Activated gamma-delta T cell treated with Interleukin-2 at 50 U/mL for 16 hours (primary cell): ENCODE data around the gene DOP1B.
"Not testable (repeated sequence)": the region's sequence is repeated elsewhere in the genome, so short reads cannot be mapped to it uniquely, and the experiment has no call there.

Experiments used
- DNase-seq: peaks from one replicate; pipeline ENCODE4 v3.0.0-alpha.2; 2020

DOP1B gene

GRCh38 chr21:36175771-36176565 is 19.3 kb downstream of the DOP1B start:
- no peak for DNase-seq

GRCh38 chr21:36178349-36178748 is 21.7 kb downstream of the DOP1B start:
- no peak for DNase-seq

- no peak for DNase-seq
Measured at GRCh38 chr21:36179145-36179544, 22.5 kb downstream of the DOP1B start.

GRCh38 chr21:36180963-36181362 is 24.3 kb downstream of the DOP1B start:
- DNase-seq: no peak

- DNase-seq: no peak
Measured at GRCh38 chr21:36183144-36183795, 26.6 kb downstream of the DOP1B start.

- no peak for DNase-seq
Measured at GRCh38 chr21:36184545-36184944, 27.9 kb downstream of the DOP1B start.

DNA sequence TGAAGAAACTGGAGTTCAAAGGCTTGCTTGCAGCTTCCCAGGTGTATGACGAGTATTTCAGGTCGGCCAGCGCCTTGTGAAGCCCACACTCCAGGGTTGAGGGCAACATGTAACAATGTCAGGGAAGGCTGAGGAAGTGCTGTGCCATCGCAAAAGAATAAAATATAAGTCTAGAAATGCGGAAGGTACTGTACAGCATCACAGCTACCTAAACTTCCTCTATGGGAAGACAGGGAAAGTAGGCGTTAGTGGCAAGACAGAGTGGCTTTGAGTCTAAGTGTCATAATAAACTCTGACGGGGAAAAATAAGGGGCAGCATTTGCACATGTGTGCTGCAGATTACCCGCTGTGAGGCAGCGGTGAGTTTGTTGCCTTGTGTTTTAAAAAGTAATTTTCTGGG is 28.9 kb downstream of the DOP1B start:
- DNase-seq: no peak

GRCh38 chr21:36186081-36186480 is 29.5 kb downstream of the DOP1B start:
- no peak for DNase-seq

DNA sequence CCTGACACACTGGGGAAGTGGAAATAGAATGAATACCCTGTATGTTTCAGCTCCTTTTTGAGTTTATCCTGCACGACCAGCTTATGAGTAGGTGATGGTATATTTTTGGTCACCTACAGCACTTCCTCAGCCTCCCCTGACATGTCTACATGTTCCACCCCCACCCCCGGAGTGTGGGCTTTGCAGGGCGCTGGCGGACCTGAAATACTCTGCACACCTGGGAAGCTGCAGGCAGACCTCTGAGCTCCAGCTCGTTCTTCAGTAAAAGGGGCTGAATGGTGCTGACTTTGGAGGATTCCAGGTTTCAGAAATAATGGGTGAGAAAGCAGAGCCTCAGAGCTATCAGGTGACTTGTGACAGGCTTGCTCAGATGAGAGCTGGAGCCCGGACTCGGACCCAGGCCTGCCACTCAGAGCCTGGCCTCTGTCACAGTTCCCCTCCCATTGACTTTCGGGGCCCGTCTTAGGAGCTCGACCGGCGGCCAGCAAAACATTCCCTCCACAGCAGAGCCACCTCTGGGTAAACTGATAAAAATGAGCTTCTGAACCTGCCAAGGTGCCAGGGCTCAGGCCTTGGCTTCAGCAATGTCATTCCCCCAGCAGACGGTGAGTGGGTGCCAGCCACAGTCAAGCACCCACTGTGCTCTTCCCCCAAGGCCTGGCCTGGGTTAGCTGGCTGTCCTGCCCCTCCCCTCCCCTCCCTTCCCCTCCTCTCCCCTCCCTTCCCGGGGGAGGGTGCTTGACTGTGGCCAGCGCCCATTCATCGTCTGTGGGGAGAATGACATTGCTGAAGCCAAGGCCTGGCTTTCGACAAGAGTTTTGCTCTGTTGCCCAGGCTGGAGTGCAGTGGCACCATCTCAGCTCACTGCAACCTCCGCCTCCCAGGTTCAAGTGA is 30.1 kb downstream of the DOP1B start:
- DNase-seq: no peak

DNA sequence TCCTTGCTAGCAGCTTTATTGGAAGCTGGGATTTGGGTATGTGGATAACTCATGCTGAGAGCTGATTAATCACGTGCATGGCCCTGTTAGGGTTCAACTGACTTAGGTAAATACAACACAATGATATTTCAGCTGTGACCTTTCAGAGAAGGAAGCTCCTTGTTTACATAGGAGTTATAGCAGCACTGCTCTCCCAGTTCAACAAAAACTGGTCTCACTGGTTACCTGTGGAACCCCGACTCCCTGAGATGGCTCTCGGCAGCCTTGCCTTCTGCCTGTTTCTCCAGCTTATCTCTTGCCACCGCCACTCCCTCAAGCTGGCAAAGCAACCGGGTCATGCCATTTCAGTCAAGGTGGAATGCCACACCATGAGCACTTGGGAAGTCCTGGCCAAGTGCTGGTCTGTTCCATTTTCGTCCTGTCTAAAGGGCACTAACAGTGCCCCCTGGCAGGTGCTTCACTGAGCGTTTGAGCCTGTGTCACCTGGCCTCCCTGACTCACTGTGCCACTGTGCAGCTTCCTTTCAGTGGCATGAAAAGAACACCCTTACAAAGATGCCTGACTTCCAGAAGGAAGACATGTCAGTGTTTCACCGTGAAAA is 31.6 kb downstream of the DOP1B start:
- no peak for DNase-seq

- no peak for DNase-seq
Measured at GRCh38 chr21:36188937-36189336, 32.3 kb downstream of the DOP1B start.

DNA sequence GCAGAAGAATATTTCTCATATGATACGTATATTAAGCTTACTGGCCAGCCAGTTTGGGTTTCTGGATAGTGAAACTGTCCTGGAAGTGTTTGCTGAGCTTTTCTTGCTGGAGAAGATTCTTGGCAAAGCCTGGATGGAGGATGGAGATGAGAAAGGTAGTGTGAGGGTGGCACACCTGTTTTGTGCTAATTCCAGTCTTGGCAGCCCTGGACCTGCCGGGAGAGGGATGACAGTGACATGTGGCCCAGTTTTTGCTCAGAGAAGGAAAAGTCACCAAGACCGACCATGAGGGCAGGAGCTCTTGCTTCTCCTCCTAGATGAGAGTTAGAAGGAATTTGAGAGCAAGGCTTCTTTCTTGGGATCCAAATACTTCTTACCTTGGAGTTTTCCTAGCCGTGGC is 34.1 kb downstream of the DOP1B start:
- DNase-seq: no peak

GRCh38 chr21:36193200-36193599 is 36.6 kb downstream of the DOP1B start:
- DNase-seq: no peak

DNA sequence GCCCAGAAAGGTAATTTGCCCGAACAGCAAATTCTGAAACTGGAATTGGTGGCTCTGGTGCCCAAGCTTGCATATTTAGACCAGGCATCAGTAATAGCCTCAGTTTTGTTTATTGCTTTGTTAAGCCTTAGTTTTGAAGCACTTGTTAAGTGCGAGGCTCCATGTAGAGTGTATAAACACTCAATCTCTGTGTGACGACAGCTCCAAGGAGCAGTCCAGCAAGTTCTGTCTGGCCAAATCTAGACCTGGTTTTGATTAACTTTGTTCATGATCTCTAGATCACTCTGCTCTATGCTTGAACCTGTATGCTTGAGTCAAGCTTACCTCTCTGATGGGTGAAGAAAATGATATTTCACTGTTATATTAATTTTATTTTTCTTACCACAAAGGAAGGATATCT is 37.4 kb downstream of the DOP1B start:
- DNase-seq: no peak

DNA sequence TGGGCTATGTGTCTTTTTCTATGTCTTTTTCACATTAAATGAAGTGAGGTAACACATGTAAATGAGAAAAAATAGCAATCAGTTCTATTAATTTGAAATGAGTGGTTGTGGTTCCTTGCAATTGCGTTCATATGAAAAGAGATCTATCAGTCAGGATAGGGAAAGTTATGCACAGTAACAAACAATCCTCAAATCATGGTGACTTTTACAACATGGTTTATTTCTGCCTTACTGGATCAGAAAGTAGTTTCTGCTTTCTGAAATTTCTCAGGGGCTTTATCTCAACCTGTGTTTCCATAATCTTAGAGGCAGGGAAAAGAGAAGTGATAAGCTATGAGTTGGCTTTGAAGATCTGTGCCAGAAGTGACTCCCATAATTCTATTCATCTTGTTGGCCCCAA is 39.0 kb downstream of the DOP1B start:
- DNase-seq: no peak

DNA sequence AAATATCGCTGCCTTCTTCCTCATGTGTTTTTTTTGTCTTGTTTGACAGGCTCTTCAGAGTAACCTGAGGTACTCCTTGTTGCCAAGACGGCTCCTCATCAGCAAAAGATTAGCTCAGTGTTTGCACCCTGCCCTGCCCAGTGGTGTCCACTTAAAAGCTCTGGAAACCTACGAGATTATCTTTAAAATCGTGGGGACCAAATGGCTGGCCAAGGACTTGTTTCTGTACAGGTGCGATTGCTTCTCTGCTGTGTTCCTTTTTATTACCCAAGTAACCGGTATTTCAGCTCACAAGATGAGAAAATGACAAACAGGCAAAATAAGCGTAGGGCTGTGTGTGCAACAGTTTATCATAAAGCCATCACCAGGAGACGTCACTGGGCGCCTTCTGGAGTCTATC is 42.4 kb downstream of the DOP1B start:
- no peak for DNase-seq

GRCh38 chr21:36199575-36199974 is 43.0 kb downstream of the DOP1B start:
- not testable (repeated sequence) for DNase-seq

GRCh38 chr21:36200081-36200561 is 43.5 kb downstream of the DOP1B start:
- no peak for DNase-seq

GRCh38 chr21:36202726-36203602 is 46.3 kb downstream of the DOP1B start:
- no peak for DNase-seq

GRCh38 chr21:36203603-36203889 is 46.9 kb downstream of the DOP1B start:
- no peak for DNase-seq

DNA sequence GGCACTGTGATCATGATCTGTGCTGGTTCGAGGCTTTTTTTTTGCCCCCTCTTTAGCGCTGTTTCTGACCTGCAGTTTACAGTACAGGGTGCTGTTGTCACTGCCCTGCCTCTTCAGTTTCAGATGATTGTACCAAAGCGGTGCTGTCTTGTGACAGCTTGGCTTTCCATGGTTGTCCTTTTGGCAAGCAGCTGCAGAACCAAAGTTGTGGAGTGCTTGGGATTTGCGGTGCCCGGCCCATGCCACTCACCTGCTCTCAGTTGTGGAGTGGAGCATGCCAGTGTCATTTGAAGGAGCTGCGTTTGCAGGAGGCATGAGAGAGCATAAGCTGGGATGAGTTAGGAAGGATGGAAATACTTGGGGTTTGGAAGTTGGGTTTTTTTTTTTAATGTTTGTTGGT is 48.4 kb downstream of the DOP1B start:
- DNase-seq: no peak

GRCh38 chr21:36205962-36206361 is 49.3 kb downstream of the DOP1B start:
- no peak for DNase-seq
